Measurements from ENCODE around the gene CRELD2. TPM values are rescaled to one million over a fixed set of nuclear protein-coding genes. Genes with fewer than 3 reads are reported as not detected.

CRELD2 gene
- total and polyA plus RNA-seq, 8 donors, result 37.2 to 61.9 (median 54.1) TPM

- FAIRE-seq (no peak), DNase-seq (peak in 4 of 6 donors; percentile 26 to 77 (median 54)), ATAC-seq (no peak)
- 88 to 93% methylated on average over 16 to 22 of the region's 22 CpGs for WGBS, 2 donors
- Histone ChIP-seq H3K4me3 (no peak overlapping the region), H3K9me3 (no peaks in the 10 kb centered on the region), H3K36me3 (no peaks in the 10 kb centered on the region), H3K27ac (peak overlapping the region; percentile 86 to 99 (median 98)), H3K27me3 (no peaks in the 10 kb centered on the region), H3K4me1 (peaks cover 45 to 58% (median 51%) of the 10 kb centered on the region in 3 donors)
- TF ChIP-seq, protein P1, sequence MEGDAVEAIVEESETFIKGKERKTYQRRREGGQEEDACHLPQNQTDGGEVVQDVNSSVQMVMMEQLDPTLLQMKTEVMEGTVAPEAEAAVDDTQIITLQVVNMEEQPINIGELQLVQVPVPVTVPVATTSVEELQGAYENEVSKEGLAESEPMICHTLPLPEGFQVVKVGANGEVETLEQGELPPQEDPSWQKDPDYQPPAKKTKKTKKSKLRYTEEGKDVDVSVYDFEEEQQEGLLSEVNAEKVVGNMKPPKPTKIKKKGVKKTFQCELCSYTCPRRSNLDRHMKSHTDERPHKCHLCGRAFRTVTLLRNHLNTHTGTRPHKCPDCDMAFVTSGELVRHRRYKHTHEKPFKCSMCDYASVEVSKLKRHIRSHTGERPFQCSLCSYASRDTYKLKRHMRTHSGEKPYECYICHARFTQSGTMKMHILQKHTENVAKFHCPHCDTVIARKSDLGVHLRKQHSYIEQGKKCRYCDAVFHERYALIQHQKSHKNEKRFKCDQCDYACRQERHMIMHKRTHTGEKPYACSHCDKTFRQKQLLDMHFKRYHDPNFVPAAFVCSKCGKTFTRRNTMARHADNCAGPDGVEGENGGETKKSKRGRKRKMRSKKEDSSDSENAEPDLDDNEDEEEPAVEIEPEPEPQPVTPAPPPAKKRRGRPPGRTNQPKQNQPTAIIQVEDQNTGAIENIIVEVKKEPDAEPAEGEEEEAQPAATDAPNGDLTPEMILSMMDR (IDR thresholded peaks at IDR 0.05), result no peak
- intact Hi-C loops (cut with DNase I), result no loop called here
These were observed 37.4 kb downstream of the CRELD2 start for GRCh38 chr22:49955581-49956417.

- no peaks in the 10 kb centered on the region for H3K27me3 ChIP-seq
- H3K27ac ChIP-seq, result peak overlapping the region in 2 of 4 donors; percentile 86 to 98
- peaks cover 44 to 55% (median 49%) of the 10 kb centered on the region in 3 donors for H3K4me1 ChIP-seq
- WGBS, 2 donors, result 85% methylated on average over 14 to 15 of the region's 15 CpGs
- H3K36me3 ChIP-seq, result no peaks in the 10 kb centered on the region
- H3K9me3 ChIP-seq, result no peaks in the 10 kb centered on the region
- TF ChIP-seq, protein P1 (IDR thresholded peaks at IDR 0.05), result no peak
- ATAC-seq, result no peak
- intact Hi-C loops (cut with DNase I), result no loop called here
- FAIRE-seq, result no peak
- H3K4me3 ChIP-seq, result no peak overlapping the region
- DNase-seq, result peak in 3 of 6 donors; percentile 47 to 76 (median 52)
These were observed 38.0 kb downstream of the CRELD2 start for GRCh38 chr22:49956418-49956770.

DNA sequence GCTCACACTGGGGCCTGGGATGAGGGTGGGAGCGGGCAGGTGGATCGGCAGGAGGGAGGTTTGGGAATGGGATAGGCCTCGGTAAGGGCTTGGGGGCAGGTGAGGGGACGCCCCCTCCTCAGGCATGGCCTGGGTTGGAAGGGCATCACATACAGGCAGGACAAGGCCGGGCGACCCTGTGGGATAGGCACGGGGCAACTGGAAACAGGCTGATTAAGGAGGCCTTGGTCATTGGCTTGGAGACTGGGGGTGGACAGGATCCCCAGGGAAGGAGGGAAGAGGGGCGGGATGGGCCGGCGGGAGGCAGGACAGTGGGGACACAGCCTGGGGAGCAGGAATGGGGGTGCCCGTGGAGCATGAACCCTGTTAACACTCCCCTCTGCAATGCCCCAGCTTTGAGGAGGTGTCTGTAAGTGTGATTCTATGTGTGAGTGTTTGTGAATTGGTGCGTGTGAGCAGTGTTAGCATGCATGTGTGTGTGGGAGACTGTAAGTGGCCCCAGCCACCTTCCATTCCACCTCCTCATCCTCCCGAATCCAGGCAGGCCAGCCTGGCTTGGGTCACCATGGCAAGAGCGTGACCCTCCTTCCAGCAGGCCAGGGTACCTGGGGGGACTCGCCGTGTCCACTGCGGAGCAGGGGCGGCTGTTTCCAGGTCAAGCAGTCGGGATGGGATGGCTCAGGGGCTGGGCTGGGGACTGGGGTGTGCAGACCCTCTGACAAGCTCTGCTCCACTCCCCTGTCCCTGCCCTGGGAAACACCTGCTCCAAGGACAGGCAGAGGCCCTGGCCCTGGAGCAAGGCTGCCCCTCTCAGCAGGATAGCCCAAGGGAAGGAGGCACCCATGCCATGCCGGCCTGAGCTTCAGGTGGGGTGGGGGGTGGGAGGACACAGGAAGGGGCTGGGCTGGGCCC is 38.7 kb downstream of the CRELD2 start:
- intact Hi-C loops (cut with DNase I), result no loop called here
- no peaks in the 10 kb centered on the region for H3K36me3 ChIP-seq
- peak in 5 of 6 donors; percentile 28 to 78 (median 48) for DNase-seq
- H3K27me3 ChIP-seq, result no peaks in the 10 kb centered on the region
- no peak overlapping the region for H3K27ac ChIP-seq
- no peak for FAIRE-seq
- peaks cover 36 to 48% (median 41%) of the 10 kb centered on the region in 3 donors for H3K4me1 ChIP-seq
- ATAC-seq, result no peak
- TF ChIP-seq, protein P1 (IDR thresholded peaks at IDR 0.05), result no peak
- no peaks in the 10 kb centered on the region for H3K9me3 ChIP-seq
- no peak overlapping the region for H3K4me3 ChIP-seq
- 89 to 90% methylated on average over 20 of the region's 20 CpGs for WGBS, 2 donors

DNA sequence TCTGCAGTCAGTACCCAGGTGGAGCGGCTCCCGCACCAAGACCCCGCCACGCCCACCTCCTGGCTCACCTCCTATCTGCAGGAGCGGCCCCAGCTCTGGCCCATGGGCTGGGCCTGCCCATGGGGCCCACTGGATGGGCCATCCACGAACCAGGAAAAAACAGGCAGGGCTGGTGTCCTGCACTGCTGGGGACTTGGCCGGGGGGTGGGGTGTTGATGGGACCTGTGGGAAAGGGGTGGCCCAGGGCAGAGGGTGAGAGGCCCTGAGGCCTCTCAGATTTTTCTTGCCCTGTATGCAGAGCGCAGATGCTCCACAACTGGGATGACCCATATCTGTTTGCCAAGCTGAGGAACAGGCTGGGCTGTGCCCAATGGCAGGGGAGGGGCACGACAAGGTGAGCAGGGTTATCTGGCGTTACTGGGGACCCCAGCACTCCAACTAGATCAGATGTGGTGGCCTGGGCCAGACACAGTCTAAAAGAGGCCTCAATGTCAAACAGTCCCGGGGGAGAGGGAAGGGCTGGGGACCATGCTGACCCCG is 39.5 kb downstream of the CRELD2 start:
- intact Hi-C loops (cut with DNase I), result no loop called here
- no peak overlapping the region for H3K4me3 ChIP-seq
- DNase-seq, result peak in 4 of 6 donors; percentile 16 to 75 (median 36)
- H3K27ac ChIP-seq, result no peak overlapping the region
- TF ChIP-seq, protein P1 (IDR thresholded peaks at IDR 0.05), result no peak
- no peaks in the 10 kb centered on the region for H3K9me3 ChIP-seq
- H3K27me3 ChIP-seq, result no peaks in the 10 kb centered on the region
- WGBS, 2 donors, result 81 to 85% methylated on average over 10 to 12 of the region's 12 CpGs
- FAIRE-seq, result no peak
- H3K4me1 ChIP-seq, result peaks cover 31 to 44% (median 38%) of the 10 kb centered on the region in 3 donors
- no peak for ATAC-seq
- peaks cover 0 to 4% (median 4%) of the 10 kb centered on the region in 3 donors for H3K36me3 ChIP-seq

All from pancreas (tissue), 10 donors.